Heart left ventricle (tissue), 16 donors: ENCODE data around the gene MEIS2. TPM values are rescaled to one million over a fixed set of nuclear protein-coding genes. Genes with fewer than 3 reads are reported as not detected.
A peak's percentile ranks its signal among the peaks of the same experiment; 100 is the strongest.

Experiments used
- ATAC-seq, 4 donors: fragments of 200-7000 bp; cut with Tn5 transposase; one replicate each; pipeline ENCODE4 v1.9.1; 2020 to 2022; ENCODE audit warnings: moderate library complexity in 4 of 4, mild to moderate bottlenecking in 3 of 4, moderate number of reproducible peaks in 1 of 4
- DNase-seq, 5 donors: peaks; one replicate each; pipeline ENCODE4 v3.0.0-alpha.2; 2020
- H3K27ac ChIP-seq, 12 donors: fragments of 200-600 bp; sonication (generic) in 4 of 12; one replicate each; pipeline versions ENCODE4 v1.5.0 to v1.8.0; 2016 to 2022; ENCODE audit warnings: mild to moderate bottlenecking in 2 of 12
- H3K27me3 ChIP-seq, 9 donors: fragments of 200-600 bp; sonication (generic) in 2 of 9; one replicate each; pipeline versions ENCODE4 v1.5.1 to v1.8.0; 2016 to 2022; ENCODE audit warnings: mild to moderate bottlenecking in 3 of 9
- H3K36me3 ChIP-seq, 9 donors: fragments of 200-600 bp; sonication (generic) in 2 of 9; one replicate each; pipeline versions ENCODE4 v1.5.0 to v1.8.0; 2018 to 2022; ENCODE audit warnings: mild to moderate bottlenecking in 2 of 9
- H3K4me1 ChIP-seq, 12 donors: fragments of 200-600 bp; sonication (generic) in 4 of 12; one replicate each; pipeline versions ENCODE4 v1.5.0 to v1.8.0; 2016 to 2022; ENCODE audit warnings: mild to moderate bottlenecking in 3 of 12
- H3K4me3 ChIP-seq, 12 donors: fragments of 200-600 bp; sonication (generic) in 4 of 12; one replicate each; pipeline versions ENCODE4 v1.5.0 to v1.8.0; 2017 to 2022; ENCODE audit warnings: mild to moderate bottlenecking in 9 of 12, moderate library complexity in 4 of 12
- H3K9me3 ChIP-seq, 12 donors: fragments of 200-600 bp; sonication (generic) in 4 of 12; one replicate each; pipeline versions ENCODE4 v1.5.0 to v1.8.0; 2016 to 2022; ENCODE audit warnings: mild to moderate bottlenecking in 1 of 12
- POLR2A ChIP-seq, 2 donors: fragments of 450-650 bp; IDR thresholded peaks; one replicate each; pipeline ENCODE4 v1.6.1; 2017; ENCODE audit warnings: antibody characterized with exemption in 2 of 2, mild to moderate bottlenecking in 2 of 2, moderate library complexity in 2 of 2
- whole genome bisulfite sequencing, 4 donors: extraction: QIAGEN DNeasy Blood & Tissue Kit in 2 of 4; methylation state at CpG; one replicate each; pipeline versions ENCODE4 v1.1.5 to v1.1.7; 2013 to 2018; 5-methylcytosine and 5-hydroxymethylcytosine counted together
- intact Hi-C, 10 donors: fragments of 100-400 bp; cut with DNase I; formaldehyde crosslinking; loops; one replicate each; pipeline versions ENCODE4 v1.11.1 to v1.14.2; 2022
- polyA plus RNA-seq, 2 donors: library from polyadenylated mRNA; stranded (reverse); fragments of 200-250 nt; gene quantifications; one replicate each; pipeline ENCODE4 v1.2.3, GENCODE V29; 2013
- total RNA-seq, 9 donors: library from RNA; depleted of rRNA in 2 of 9; stranded (reverse); fragments of >200 nt in 2 of 9; fragmentation: NEBNext Ultra II Directional in 3 of 9; extraction: Animal tissue kit (Norgen Biotek cat#: 25700) in 3 of 9; gene quantifications; one replicate each; pipeline versions ENCODE4 v1.1.0 to v1.2.4, GENCODE V29; 2016 to 2023
- TF ChIP-seq, protein P1 (sequence below), 12 donors: fragments of 200-600 bp; sonication (generic) in 4 of 12; IDR thresholded peaks; one replicate each; pipeline versions ENCODE4 v1.5.0 to v1.8.0; 2018 to 2022; ENCODE audit warnings: antibody characterized with exemption in 12 of 12, mild to moderate bottlenecking in 5 of 12
- donor health status: ischemic (EF 13 %, LVEDD 7.1; RV severe dilation, severe dysfunction).
- donor health status: healthy with polysubstance abuse.
- donor health status: DM: no; HTN: yes; CAD: no.
- donor health status: DM: no; HTN: no; CAD: no.
- donor health status: ischemic (EF 25% LVEDD 6.9; RV normal size, moderate dysfunction).
- donor health status: ischemic (EF 25% LVEDD 5.7; RV mildly dilated, moderate dysfunction).
- donor health status: healthy.
- donor health status: DM: yes; HTN: yes; CAD: no.
- donor health status: ischemic (EF 35%, LVEDD 5.7; RV mildly dilated, moderate dysfunction).
- donor health status: nonischemic (EF 11% LVEDD 7.7; RV severe dilation, severe dysfunction).
- donor health status: DM: yes; HTN: yes; CAD: no.
- donor health status: PGD.
- donor health status: ischemic (EF 29% LVEDD 5.4; RV normal size, mild dysfunction).
- donor health status: nonischemic (EF 23%, LVEDD 6.1; RV moderate dilation, normal function).

Gene MEIS2
- total and polyA plus RNA-seq, 11 donors, result 13.2 to 89.7 (median 49.7) TPM

DNA sequence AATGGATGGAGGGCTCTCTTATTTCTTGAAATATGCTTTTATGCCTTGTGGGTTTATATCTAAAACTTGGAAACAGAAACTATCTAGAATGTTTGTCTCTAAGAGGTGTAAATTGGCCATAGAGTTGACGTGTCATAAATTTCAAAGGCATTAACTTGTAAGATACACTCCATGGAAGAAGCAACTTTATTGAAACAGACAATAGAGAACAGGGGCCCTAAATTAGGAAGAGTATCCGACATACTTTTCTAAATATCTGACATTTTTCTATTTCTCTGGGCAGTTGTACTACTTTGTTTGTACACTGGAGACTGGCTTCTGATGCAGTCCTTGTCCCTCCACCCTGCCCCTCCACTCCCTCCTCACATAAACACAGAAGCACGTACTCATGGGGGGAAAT, 50.0 kb downstream of the MEIS2 start:
- Histone ChIP-seq H3K27ac (no peak overlapping the region), H3K27me3 (no peaks in the 10 kb centered on the region), H3K4me1 (peaks cover 0 to 36% (median 13%) of the 10 kb centered on the region in 12 donors), H3K4me3 (no peak overlapping the region), H3K36me3 (peaks cover 0 to 6% (median 0%) of the 10 kb centered on the region in 9 donors), H3K9me3 (no peaks in the 10 kb centered on the region)
- intact Hi-C loops, result no loop called here
- DNase-seq (no peak), ATAC-seq (no peak)
- 75 to 81% (median 77%) methylated on average over 3 of the region's 3 CpGs for WGBS, 4 donors
- no peak for TF ChIP-seq POLR2A (IDR thresholded peaks at IDR 0.05)
- TF ChIP-seq, protein P1, sequence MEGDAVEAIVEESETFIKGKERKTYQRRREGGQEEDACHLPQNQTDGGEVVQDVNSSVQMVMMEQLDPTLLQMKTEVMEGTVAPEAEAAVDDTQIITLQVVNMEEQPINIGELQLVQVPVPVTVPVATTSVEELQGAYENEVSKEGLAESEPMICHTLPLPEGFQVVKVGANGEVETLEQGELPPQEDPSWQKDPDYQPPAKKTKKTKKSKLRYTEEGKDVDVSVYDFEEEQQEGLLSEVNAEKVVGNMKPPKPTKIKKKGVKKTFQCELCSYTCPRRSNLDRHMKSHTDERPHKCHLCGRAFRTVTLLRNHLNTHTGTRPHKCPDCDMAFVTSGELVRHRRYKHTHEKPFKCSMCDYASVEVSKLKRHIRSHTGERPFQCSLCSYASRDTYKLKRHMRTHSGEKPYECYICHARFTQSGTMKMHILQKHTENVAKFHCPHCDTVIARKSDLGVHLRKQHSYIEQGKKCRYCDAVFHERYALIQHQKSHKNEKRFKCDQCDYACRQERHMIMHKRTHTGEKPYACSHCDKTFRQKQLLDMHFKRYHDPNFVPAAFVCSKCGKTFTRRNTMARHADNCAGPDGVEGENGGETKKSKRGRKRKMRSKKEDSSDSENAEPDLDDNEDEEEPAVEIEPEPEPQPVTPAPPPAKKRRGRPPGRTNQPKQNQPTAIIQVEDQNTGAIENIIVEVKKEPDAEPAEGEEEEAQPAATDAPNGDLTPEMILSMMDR (IDR thresholded peaks at IDR 0.05), result no peak

DNA sequence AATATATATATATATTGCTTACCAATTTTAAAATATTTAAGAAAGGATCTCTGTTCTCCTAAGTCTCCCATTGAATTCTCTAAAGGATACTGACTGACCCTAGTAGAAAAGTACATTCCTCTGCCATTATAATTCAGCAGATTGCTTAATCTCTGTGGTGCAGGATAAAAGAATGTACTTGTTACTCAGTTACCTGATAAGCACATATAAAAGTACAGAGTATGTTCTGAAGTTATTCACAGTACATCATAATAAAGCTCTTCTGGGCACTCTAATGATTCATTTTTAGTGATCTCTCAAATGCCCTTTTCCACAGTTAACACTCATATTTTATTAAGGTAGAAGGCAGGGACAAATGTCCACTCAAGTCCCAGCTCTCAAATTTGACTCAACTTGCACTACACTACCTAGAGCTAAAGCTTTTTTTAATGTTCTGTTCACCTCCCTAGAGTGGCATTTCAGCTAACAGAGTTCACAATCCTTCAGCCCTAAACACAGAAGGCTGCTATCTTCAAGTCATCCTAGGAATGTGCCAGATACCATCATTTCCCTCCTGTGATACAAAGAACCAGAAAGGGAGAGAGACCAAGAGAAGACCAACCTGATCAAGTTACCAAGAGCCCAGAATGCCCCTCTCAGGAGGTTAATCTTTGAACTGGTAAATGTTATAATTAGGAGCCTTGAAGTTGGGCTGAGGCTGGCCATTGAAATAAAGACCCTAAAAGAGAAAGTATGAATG, 53.3 kb downstream of the MEIS2 start:
- Histone ChIP-seq H3K4me1 (peaks cover 0 to 33% (median 11%) of the 10 kb centered on the region in 12 donors), H3K27me3 (no peaks in the 10 kb centered on the region), H3K4me3 (no peak overlapping the region), H3K9me3 (no peaks in the 10 kb centered on the region), H3K36me3 (peaks cover 0 to 18% (median 0%) of the 10 kb centered on the region in 9 donors), H3K27ac (peak overlapping the region in 7 of 12 donors; percentile 2 to 47 (median 10))
- intact Hi-C loops, result loop anchor here in 1 of 10 donors (10.0 kb wide), 1 partner anchor 278 kb away; no protein-coding TSS in a partner anchor
- TF ChIP-seq, protein P1 (IDR thresholded peaks at IDR 0.05), result no peak
- TF ChIP-seq POLR2A (IDR thresholded peaks at IDR 0.05), result no peak
- no peak for DNase-seq
- peak in 2 of 4 donors; percentile 41 to 63 for ATAC-seq

DNA sequence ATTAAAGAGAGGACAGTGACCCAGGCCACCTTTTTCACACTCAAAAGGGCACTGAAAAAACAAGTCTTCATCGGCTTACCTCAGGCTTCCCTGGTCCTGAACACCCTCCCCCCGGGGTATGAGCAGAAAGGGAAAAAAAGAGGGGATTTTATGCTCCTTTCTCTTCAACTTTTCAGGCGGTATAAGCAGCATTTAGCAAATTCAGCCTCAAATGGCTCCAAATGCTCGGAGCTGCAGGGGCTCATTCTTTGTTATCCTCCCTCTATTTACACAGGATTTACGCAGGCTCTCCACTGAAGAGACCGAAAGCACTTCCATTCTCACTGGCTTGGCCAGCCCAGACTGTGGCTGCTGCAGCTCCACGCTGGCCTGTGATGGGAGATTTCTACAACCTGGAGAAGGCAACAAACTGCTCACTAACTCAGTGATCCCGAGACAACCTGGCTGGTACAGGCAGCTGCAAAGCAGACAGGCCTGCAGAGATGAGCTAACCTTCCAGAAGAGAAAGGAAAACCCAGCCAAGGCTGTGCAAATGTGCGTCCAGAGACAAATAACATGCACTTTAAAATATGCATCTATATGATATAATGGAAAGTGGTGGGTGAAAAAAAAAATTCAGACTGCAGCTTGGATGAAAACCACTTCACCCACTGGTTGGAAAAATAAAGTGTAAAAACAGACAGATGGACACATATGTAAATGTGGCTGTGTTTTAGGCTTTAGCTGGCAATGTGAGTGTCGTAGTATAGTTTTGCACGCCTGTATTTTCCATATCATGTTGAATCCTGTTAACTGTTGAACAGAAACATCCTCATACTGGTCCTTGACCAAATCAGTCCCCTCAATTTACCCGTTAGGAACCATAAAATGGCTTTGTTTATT, 54.2 kb downstream of the MEIS2 start:
- intact Hi-C loops, result loop anchor here in 1 of 10 donors (10.0 kb wide), 1 partner anchor 279 kb away; no protein-coding TSS in a partner anchor
- 45 to 57% (median 52%) methylated on average over 12 of the region's 12 CpGs for WGBS, 4 donors
- Histone ChIP-seq H3K4me1 (peaks cover 0 to 33% (median 11%) of the 10 kb centered on the region in 12 donors), H3K27me3 (no peaks in the 10 kb centered on the region), H3K36me3 (peaks cover 0 to 22% (median 0%) of the 10 kb centered on the region in 9 donors), H3K4me3 (no peak overlapping the region), H3K9me3 (no peaks in the 10 kb centered on the region), H3K27ac (peak overlapping the region in 4 of 12 donors; percentile 7 to 42 (median 14))
- ATAC-seq, result peak; percentile 29 to 74 (median 52)
- no peak for DNase-seq
- no peak for TF ChIP-seq POLR2A (IDR thresholded peaks at IDR 0.05)
- TF ChIP-seq, protein P1 (IDR thresholded peaks at IDR 0.05), result no peak
